SK-N-MC (cell line): ENCODE measurements around the gene CARS1.

Source experiments
- DNase-seq: peaks from one replicate; pipeline ENCODE4 v3.0.0-alpha.2; 2011; ENCODE audit warnings: low read depth, low spot score
- H3K27ac ChIP-seq: fragments of 200-600 bp; sonication (generic); 2 replicates; pipeline ENCODE4 v1.5.1; 2016; ENCODE audit warnings: mixed run types
- H3K36me3 ChIP-seq: fragments of 200-600 bp; sonication (generic); 2 replicates; pipeline ENCODE4 v1.6.1; 2017; ENCODE audit warnings: antibody characterized with exemption, low read length, mixed read lengths; ENCODE audit not compliant: insufficient read depth
- H3K4me3 ChIP-seq: fragments of 200-600 bp; sonication (generic); 2 replicates; pipeline ENCODE4 v1.5.1; 2016
- H3K9ac ChIP-seq: fragments of 200-600 bp; sonication (generic); 2 replicates; pipeline ENCODE4 v1.8.0; 2017; ENCODE audit warnings: mixed run types, mixed read lengths; ENCODE audit not compliant: insufficient read length
- H3K9me3 ChIP-seq: fragments of 200-600 bp; sonication (generic); 2 replicates; pipeline ENCODE4 v1.6.1; 2017; ENCODE audit warnings: low read depth, mild to moderate bottlenecking, antibody characterized with exemption, low read length, moderate library complexity, mixed read lengths
- EZH2 ChIP-seq: fragments of 200-600 bp; sonication (generic); IDR thresholded peaks from one replicate; pipeline ENCODE4 v1.6.1; 2017; ENCODE audit warnings: antibody characterized with exemption
- FOXP2 ChIP-seq: optimal IDR thresholded peaks from 2 replicates; pipeline ENCODE3; 2011; ENCODE audit warnings: mild to moderate bottlenecking, moderate library complexity; ENCODE audit not compliant: insufficient read depth; ENCODE audit errors: extremely low read length, control extremely low read depth
- POLR2AphosphoS5 ChIP-seq: IDR thresholded peaks from 2 replicates; pipeline ENCODE4 v1.6.1; 2012; ENCODE audit warnings: mild to moderate bottlenecking, low read depth, low read length, borderline replicate concordance

CARS1 gene

GRCh38 chr11:2958251-2958650 is 99.0 kb downstream of the CARS1 start:
- DNase-seq, result no peak
- no peak overlapping the region for H3K4me3 ChIP-seq
- peaks cover 96% of the 10 kb centered on the region for H3K36me3 ChIP-seq
- no peak overlapping the region for H3K9ac ChIP-seq
- H3K9me3 ChIP-seq, result no peaks in the 10 kb centered on the region
- no peak for TF ChIP-seq EZH2
- TF ChIP-seq POLR2AphosphoS5, result no peak
- TF ChIP-seq FOXP2, result no peak
- H3K27ac ChIP-seq, result no peak overlapping the region

DNA sequence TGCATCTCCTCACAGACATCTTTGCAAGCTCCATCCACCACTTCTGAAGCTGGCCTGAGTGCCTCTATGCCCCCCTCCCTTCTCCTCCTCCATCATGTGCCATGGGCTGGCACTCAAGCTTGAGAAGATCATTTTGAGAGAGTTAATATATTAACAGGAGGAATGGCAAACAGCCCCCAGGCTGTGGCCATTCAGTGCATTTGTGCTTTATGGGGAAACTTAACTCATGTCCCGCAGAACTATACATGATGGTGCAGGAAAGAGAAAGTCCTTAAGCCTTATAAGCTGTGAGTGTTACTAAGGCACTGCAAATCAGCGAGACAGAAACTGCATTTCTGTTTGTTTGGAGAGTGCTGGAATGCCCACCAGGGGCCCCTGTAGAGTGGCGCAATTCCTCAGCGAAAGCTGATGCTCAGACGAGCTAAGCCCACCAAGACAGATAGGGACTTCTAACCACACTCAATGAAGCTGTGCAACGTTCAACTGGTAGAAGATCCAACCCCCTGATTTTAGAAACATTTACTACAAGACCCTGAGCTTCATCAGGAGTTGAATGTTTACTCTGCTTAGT is 101.2 kb downstream of the CARS1 start:
- no peak for DNase-seq
- no peak overlapping the region for H3K4me3 ChIP-seq
- peaks cover 100% of the 10 kb centered on the region for H3K36me3 ChIP-seq
- no peaks in the 10 kb centered on the region for H3K9me3 ChIP-seq
- TF ChIP-seq EZH2 (no peak), POLR2AphosphoS5 (no peak), FOXP2 (no peak)
- H3K9ac ChIP-seq, result no peak overlapping the region
- no peak overlapping the region for H3K27ac ChIP-seq

- Histone ChIP-seq H3K27ac (no peak overlapping the region), H3K9ac (no peak overlapping the region), H3K9me3 (no peaks in the 10 kb centered on the region), H3K36me3 (peaks cover 100% of the 10 kb centered on the region), H3K4me3 (no peak overlapping the region)
- DNase-seq, result no peak
- no peak for TF ChIP-seq POLR2AphosphoS5
- TF ChIP-seq FOXP2, result no peak
- TF ChIP-seq EZH2, result no peak
Observed at GRCh38 chr11:2954263-2954662, 103.0 kb downstream of the CARS1 start.

DNA sequence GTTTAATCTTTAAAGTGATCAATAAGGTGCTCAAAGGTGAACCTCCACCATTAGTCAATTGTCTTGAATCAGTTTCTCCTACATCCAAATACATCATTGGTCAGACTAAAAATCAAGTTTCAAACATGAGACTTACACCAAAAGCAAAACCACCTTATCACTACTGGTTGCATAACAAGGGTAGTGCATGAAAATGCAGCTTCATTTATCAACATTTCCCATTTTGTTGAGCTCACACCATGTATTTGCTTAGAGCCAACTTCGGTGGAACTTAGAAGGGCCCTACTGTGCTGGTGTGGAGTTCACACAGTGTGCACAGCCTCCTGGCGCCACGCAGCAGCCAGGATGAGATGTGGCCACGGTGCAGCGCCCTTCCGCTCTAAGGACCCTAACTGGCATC is 104.9 kb downstream of the CARS1 start:
- H3K4me3 ChIP-seq, result no peak overlapping the region
- no peak for TF ChIP-seq POLR2AphosphoS5
- TF ChIP-seq EZH2, result no peak
- no peak for TF ChIP-seq FOXP2
- no peak overlapping the region for H3K27ac ChIP-seq
- DNase-seq, result no peak
- peaks cover 100% of the 10 kb centered on the region for H3K36me3 ChIP-seq
- H3K9me3 ChIP-seq, result no peaks in the 10 kb centered on the region
- no peak overlapping the region for H3K9ac ChIP-seq

- no peak overlapping the region for H3K4me3 ChIP-seq
- peaks cover 98% of the 10 kb centered on the region for H3K36me3 ChIP-seq
- TF ChIP-seq POLR2AphosphoS5, result no peak
- TF ChIP-seq EZH2, result no peak
- TF ChIP-seq FOXP2, result no peak
- DNase-seq, result no peak
- no peaks in the 10 kb centered on the region for H3K9me3 ChIP-seq
- 0 out of 2 replicates have a peak overlapping the region, but pooled peaks have one; percentile 31 for H3K27ac ChIP-seq
- H3K9ac ChIP-seq, result no peak overlapping the region
Observed at GRCh38 chr11:2951231-2952110, 105.8 kb downstream of the CARS1 start.
